NCI-H748 (cell line): ENCODE results near the gene PPP1R17.

ENCODE experiments used
- DNase-seq: peaks from one replicate; lab custom pipeline; 2025; ENCODE audit not compliant: unreplicated experiment; lab: John Stamatoyannopoulos, UW

Gene PPP1R17

DNA sequence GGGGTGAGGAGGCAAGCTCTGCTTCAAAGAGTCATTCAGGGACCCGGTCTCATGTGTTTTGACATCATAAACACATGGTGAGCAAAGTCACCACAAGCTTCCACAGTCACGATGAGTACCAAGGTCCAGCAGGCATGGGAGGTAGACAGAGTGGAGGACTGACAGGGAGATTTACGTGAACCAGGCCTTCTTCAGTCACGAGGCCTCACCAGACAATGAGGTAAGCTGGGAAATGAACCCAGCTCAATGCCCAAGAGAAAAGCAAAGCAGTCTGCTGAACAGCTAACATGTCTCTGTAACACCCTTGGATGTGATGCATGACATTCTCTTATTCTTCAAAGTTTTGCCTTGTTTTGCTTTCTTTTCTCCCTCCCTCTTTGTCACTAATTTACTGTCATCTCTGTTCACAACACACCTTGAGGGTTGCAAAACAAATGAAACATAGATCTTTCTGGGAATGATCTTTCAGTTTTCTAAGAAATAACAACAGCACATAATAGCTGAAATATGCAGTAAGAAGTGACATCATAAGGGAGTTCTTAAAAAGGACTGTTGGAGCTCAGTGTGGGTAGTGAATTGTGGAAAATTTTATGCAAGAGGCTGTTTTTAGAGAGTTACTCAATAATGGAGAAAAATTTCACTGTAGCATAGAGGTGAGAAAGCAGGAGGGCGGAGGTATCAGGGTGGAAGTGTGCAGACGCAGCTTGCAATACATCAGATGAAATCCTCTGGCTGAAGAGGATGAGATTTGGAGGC lies 9.0 kb downstream of the PPP1R17 start:
- no peak for DNase-seq

- no peak for DNase-seq
Observed at GRCh38 chr7:31699050-31699449, 12.0 kb downstream of the PPP1R17 start.

- no peak for DNase-seq
Observed at GRCh38 chr7:31702354-31702753, 15.3 kb downstream of the PPP1R17 start.

GRCh38 chr7:31705377-31705776 lies 18.4 kb downstream of the PPP1R17 start:
- no peak for DNase-seq

DNA sequence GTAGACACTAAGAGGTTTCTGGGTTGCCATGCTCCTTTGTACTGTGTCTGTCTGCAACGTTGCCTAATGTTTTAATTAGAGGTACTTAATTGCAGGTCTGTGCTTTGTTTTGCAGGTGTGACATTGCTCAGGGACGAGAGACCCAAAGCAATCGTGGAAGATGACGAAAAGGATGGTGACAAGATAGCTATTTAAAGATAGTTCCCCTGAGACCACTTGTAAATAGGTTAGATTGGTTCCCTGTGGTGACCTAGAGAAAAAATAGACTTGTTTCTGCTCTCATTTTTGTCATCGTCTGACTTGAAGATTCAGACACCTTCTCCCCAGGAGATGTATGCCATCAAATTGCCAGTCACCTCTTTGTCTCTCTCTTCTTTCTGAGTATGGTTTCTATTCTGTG lies 20.1 kb downstream of the PPP1R17 start:
- DNase-seq, result peak; percentile 13

- peak; percentile 44 for DNase-seq
Observed at GRCh38 chr7:31710171-31710570, 23.2 kb downstream of the PPP1R17 start.

GRCh38 chr7:31716355-31716754 lies 29.3 kb downstream of the PPP1R17 start:
- DNase-seq, result no peak

DNA sequence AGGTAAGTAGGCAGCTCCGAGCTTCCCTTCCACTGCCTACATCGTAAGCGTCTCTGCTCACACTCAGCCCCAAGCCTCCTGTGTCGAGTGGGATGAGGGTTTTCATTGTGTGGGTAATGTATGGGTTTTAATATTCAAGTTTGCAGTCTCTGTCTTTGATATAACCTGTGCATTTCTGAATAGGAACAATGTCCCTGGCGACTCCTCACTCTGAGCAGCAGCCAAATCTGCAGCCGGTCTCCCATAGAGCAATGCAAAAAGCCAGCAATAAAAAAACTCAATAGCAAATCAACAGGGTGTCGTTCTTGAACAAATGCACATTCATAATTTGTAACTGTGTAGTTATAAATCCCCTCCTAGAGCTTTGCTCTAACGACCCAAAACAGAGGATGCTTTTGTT lies 33.4 kb downstream of the PPP1R17 start:
- DNase-seq, result peak; percentile 72

GRCh38 chr7:31724696-31725095 lies 37.7 kb downstream of the PPP1R17 start:
- no peak for DNase-seq

DNA sequence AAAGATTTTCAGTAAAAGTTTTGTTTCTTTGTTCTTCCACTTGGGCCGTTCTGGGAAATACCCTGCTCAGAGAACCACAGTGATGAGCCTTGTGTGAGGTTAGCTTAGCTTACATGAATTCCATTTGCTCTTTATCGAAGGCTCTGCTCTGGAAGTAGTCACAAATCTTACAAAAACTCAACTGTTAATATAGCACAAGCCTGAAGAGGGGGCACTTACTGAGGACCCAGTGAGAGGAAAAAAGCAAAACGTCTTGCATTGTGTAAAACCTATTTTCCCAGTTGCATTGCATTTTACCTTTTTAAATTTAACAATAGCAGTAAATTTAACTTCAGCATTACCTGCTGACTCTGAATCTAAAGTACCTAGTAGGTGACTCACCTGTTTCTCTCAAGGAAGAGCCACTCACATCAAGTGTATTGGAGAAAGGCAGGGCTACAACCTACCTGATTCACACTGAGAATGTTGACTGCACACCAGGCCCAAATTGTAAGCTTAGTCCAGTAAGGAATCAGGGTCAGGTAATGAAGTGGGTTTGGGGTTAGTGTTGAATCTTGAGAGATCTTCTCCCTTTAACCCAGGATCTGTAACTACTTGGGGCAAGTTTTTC lies 42.3 kb downstream of the PPP1R17 start:
- DNase-seq, result no peak

DNA sequence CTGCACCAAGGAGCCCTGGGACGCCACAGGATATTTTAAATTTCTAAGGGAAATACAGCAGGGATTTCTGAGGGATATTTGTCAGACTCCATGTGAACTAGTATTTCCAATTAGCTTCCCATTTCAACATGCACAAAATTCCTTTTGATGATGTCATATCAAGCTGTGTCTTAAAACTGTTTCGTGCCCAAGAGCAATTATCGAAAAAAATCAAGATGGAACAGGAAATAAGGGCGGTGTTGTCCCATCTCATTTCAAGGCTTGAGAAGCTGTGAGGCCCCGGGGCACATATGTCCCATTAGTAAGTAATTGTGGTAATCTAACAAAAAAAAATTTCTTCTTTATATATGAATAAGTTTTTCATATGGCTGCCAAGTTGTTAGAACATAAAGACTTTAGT lies 47.4 kb downstream of the PPP1R17 start:
- no peak for DNase-seq

GRCh38 chr7:31735991-31736982 lies 49.3 kb downstream of the PPP1R17 start:
- peak; percentile 84 for DNase-seq

GRCh38 chr7:31741852-31742251 lies 54.8 kb downstream of the PPP1R17 start:
- no peak for DNase-seq

DNA sequence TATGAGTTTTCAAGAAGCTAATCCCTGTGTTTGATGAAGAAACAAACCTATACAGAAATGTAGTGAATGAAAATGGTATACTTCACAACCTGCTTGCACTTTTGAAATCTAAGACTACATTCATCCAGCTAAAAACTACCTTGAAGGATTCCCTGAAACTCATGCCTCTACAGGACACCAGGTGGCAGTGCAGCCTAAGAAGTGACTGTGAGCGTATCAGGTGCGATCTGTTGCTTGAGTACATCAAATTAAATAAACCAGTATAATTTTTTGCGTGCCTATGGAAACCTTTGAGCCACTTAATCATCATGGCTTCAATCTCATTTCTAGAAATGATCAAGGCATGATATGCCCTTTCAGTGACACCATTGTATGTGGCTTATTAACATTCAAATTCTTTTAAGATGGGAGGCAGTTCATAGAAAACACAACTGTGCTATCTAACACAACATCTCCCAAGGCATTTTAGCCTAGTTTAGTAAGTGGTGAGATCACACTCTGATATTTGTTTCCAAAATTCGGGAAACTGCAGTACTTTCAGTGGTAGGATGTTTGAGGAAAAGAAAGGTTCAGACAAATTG lies 57.4 kb downstream of the PPP1R17 start:
- DNase-seq, result peak; percentile 71

- no peak for DNase-seq
Observed at GRCh38 chr7:31747553-31747952, 60.5 kb downstream of the PPP1R17 start.

- no peak for DNase-seq
Observed at GRCh38 chr7:31748084-31748483, 61.1 kb downstream of the PPP1R17 start.

- no peak for DNase-seq
Observed at GRCh38 chr7:31751726-31752125, 64.7 kb downstream of the PPP1R17 start.
